ENCODE data around the gene MLYCD.
"Not testable (repeated sequence)": the region's sequence is repeated elsewhere in the genome, so short reads cannot be mapped to it uniquely, and the experiment has no call there.

Gene MLYCD

DNA sequence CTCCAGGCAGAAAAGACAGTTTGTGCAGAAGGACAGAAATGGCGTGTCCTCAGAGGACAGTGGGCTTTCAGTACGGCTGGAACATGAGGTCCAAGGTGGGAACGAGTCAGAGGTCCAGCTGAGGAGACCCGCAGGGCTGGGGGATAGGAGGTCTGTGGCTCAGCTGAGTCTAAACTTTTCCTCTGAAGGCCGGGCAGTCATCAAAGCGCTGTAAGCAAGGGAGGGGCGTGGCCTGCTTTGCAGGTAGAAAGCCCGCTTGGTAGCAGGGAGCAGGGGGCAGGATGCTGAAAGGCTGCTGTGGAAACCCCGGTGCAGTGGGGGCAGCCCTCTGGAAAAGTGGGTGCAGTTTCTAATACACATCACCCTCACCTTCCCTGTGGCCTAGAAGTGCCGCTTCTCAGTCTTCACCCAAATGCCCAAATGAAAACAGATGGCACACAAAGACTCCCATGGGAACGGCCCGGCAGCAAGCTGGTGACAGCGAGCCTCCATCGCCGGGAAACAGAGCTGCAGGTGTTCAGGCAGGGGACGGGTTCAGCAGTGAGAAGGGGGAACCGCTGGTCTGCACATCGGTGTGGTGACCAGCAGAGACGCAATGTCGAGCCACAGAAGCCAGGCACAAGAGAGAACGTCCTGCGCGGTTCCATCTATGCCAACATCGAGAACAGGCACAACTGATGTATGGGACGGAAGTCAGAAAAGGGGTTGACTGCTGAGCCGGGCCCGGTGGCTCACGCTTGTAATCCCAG, 41.9 kb downstream of the MLYCD start:
- DNase-seq (ENCODE audit: low spot score) = no peak

- not testable (repeated sequence) for DNase-seq (ENCODE audit: low spot score)
These were observed 42.6 kb downstream of the MLYCD start for GRCh38 chr16:83941546-83941945.

GRCh38 chr16:83942074-83942473, 43.2 kb downstream of the MLYCD start:
- no peak for DNase-seq (ENCODE audit: low spot score)

GRCh38 chr16:83942815-83943515, 44.0 kb downstream of the MLYCD start:
- no peak for DNase-seq (ENCODE audit: low spot score)

DNA sequence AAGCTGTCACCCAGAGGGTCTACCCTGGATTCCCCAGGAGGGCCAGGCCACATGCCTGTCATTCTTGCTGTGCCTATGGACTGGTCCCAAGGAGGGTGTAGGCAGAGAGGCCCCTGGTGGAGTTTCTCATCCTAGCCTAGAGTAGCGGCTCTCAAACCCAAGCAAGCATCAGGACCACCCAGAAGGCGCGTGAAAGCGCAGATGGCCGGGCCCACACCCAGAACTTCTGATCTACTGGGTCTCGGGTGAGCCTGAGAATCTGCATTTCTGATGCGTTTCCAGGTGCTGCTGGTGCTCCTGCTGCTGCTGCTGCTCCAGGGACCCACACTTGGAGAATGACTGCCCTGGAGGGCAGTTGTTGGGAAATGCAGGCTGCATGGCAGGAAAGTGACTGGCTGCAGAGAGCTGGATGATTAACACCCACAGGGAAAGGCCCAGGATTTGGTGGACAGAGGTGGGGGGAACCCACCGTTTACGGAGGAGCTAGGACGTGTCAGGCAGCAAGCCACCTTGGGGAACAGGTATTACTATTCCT, 44.7 kb downstream of the MLYCD start:
- no peak for DNase-seq (ENCODE audit: low spot score)

DNA sequence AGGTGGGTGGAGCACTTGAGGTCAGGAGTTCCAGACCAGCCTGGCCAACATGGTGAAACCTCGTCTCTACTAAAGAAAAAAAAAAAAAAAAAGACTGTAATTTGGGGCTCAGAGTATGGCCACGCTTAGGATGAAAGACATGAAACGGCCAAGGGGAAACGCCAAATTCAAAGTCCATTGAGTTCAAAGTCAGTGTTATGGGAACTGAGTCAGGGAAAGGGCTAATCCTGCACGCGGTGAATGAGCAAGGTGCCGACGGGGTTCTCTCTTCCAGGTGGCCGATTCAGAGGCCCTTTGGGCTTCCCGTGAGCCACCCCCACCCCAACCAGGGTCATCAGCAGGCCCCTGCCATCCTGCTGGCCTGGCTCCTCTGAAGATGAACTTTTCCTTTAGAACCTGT, 46.7 kb downstream of the MLYCD start:
- no peak for DNase-seq (ENCODE audit: low spot score)

DNA sequence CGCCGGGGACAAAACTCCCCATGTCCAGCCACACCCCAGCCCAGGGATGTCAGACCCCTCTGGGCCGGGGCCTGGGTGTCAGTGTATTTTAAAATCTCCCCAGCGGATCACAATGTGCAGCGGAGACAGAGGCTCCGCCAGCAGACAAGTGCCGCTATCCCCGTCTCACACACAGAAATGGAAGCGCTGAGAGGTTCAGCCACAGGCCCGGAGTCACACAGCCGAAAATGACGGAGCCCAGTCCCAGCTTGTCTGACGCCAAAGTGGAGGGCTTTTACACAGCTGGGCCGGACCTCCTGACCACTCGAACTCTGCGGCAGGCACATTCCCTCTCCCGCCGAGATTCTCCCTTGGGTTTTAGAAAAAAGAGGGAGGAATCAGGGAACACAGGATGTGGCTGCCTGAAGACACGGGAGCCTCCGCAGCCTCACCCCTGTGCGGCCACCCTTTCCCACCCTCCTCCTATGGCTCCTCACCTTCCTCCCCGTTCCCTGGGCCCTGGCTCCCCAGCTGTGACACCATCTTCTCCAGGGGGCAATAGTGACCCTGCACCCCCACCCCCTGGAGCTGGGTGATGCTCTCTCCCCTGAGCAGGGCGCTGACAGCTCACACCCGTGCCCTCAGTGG, 47.4 kb downstream of the MLYCD start:
- DNase-seq (ENCODE audit: low spot score) = no peak

DNA sequence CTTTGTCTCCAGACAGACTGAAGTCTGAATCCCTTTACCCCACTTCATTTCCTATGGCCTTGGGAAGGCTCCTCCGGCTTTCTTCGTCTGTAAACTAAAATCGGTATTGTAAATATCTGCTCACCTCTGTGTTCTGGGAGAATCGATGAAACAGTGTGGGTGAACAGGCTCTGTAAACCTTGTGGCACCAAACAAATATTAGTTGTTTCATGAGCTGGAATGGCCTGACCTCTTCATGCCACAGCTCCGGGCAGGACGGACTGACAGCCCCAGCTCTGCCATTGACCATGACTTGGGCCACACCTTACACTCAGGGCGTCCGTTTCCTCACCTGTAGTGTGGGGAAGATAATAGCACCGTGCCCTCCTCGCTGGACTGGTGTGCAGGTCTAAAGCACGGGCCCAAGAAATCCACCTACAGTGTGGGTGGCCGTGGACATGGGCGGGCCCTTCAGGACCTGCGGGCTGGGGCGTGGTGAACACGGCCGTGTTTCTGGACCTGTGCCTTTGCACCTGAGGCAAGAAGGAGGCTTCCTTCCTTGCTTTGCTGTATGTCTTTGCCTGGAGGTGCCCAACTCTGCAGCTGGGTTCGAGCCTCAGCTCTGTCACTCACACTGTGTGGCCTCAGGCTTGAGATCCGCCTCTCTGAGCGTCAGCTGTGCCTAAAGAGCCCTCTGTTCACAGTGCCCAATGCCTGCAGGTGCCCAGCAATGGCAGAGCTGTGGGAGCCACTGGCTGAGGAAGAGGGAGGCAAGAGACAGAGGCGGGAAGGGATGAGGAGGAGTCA, 48.1 kb downstream of the MLYCD start:
- DNase-seq (ENCODE audit: low spot score) = no peak

GRCh38 chr16:83947642-83948234, 48.8 kb downstream of the MLYCD start:
- DNase-seq (ENCODE audit: low spot score) = no peak

DNA sequence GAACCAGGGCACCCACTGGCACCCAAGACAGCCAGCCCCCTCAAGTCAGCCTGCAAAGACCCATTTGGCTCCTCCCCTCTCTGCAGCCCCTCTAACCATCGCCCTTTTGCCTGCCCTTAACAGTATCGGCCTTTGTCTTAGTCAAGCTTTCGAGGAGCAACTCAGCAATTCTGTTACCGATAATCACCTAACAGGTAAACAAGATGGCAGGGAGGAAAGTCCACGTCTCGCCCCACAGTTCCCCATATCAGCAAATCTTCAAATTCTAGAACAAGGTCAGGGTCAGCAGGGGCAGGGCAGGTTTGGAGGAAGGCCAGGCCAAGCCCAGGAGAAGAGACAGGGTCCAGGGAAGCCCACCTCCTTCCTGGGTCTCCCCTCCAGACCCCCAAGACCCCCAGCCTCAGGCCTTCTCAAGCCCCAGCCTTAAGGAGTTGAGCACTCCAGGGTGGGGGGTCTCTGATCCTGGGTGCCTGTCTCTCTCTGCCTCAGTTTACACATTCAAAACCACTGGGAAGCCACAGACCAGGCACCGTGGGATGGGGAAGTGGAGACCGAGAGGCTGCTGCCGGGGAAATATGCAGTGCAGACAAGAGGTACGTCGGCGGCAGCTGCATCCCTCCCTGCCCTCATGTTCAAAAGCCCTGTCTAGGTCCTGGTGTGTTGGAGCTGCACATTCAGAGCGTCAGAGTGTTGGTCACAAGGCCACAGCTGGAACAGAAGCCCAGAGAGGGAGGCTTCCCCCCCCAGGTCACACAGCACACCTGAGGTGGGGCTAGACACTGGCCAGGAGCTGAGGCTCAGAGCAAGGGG, 50.2 kb downstream of the MLYCD start:
- no peak for DNase-seq (ENCODE audit: low spot score)

- no peak for DNase-seq (ENCODE audit: low spot score)
These were observed 50.7 kb downstream of the MLYCD start for GRCh38 chr16:83949724-83950001.

- DNase-seq (ENCODE audit: low spot score) = not testable (repeated sequence)
These were observed 52.0 kb downstream of the MLYCD start for GRCh38 chr16:83950862-83951399.

DNA sequence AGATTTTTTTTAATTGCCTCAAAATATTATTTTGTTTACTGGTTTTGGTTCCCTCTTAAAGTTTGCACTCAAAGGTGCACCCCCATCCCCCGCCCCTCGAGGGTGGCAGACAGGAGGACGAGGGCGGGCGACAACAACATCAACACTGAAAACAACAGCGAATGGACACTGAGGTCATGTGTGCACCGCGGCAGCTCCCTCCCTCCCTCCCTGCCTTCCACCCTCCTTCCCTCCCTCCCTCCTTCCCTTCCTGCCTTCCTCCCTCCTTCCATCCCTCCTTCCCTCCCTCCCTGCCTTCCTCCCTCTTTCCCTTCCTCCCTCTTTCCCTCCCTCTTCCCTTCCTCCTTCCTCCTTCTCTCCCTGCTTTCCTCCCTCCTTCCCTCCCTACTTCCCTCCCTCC, 52.6 kb downstream of the MLYCD start:
- no peak for DNase-seq (ENCODE audit: low spot score)

DNA sequence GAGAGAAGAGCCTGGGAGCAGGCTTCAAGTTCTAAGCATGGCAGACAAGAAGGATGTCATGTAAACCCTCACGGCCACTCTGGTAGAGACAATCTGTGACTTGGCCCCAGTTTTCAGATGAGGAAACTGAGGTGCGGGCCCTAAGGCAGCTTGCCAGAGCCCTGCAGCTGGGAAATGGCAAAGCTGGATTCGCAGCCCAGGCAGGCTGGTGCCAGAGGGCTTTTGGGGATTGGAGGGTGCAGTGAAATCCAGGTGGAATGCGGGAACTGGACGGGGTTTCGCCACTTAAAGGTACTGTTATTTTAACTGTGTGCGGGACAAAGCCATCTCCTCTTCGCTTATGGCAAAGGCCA, 53.6 kb downstream of the MLYCD start:
- DNase-seq (ENCODE audit: low spot score) = no peak

GRCh38 chr16:83952940-83953795, 54.3 kb downstream of the MLYCD start, which contains the start of gene OSGIN1:
Gene OSGIN1 (plus strand): TSS chr16:83953240. CDS start chr16:83957672, 4,432 bp downstream.
- peak; percentile 84 for DNase-seq (ENCODE audit: low spot score)

- DNase-seq (ENCODE audit: low spot score) = peak; percentile 36
These were observed 55.1 kb downstream of the MLYCD start for GRCh38 chr16:83953796-83954576.

DNA sequence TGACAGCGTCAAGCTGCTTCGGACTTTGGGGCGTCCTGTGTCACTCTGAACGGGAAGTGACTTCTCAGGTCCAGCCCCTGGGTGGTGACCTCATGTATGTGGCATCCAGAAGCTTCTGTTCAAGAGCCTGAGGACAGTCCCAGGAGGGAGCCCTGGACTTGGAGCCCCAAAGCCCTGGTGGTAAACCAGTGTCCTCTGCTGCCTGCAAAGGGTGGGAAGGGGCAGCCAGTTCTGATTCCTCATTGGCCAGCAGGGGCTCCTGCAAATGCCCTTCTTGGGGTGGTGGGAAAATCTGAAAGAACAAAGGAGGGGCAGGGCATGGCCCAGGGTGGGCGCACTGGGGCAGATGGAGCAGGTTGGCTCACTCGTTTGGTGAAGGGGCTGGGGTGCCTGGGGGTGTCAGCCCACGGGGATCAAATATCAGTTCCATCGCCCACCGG, 55.7 kb downstream of the MLYCD start:
- DNase-seq (ENCODE audit: low spot score) = no peak

DNA sequence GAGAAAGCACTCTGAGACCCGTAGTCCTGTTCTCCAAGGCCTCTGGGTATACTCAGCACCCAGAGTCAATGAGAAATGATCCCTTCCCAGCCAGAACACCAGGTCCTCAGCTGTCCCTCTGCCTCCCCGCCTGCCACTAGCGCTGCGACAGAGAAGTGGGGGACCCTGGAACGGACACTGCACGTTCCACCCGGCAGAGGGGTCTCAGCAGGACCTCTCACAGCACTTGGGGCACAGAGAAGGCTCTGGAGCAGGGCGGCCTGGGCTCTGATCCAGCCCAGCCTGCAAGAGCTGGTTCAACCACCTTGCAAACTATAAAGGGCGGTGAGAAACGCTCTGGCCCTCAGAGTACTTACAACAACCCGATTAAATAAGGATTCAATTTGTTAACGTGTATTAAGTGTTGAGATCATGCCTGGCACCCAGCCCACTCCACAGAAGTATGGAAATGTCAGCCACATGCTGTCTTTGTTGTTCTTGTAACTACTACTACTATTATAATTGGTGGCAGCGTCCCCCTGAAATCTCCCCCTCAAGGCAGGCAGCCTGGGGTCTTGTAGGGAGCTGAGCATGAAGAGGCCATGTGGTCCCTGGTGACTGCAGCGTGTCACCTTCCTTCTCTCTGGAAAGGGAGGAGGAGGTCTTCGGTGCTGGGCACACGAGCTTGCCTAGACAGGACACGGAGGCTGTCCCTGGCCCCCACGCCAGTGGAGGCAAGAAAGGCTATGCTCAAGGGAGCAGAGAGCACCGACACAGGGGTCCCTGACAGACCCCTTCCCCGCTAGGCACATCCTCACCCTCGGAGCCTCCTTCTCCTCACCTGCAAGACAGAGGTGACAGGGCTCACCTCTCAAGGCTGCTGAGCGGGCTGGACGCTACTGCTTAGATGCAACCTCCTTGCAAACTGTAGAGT, 56.6 kb downstream of the MLYCD start:
- no peak for DNase-seq (ENCODE audit: low spot score)

All from activated CD4-positive, alpha-beta T cell treated with anti-CD3 and anti-CD28 coated beads, Interleukin-2, Interleukin-4, amounts not matched to agents 100 ng/mL and 50 ng/mL, durations not matched to agents 16 hours and 8 hours (primary cell).